GM12892 (cell line): ENCODE measurements around the gene GP9.

ENCODE experiments used
- POLR2A ChIP-seq: IDR thresholded peaks from 2 replicates; pipeline ENCODE4 v1.6.1; 2011; ENCODE audit warnings: low read depth, low read length, control low read depth
- TAF1 ChIP-seq: IDR thresholded peaks from 2 replicates; pipeline ENCODE4 v1.6.1; 2011; ENCODE audit warnings: low read depth, mild to moderate bottlenecking, control low read depth, low read length, borderline replicate concordance

DNA sequence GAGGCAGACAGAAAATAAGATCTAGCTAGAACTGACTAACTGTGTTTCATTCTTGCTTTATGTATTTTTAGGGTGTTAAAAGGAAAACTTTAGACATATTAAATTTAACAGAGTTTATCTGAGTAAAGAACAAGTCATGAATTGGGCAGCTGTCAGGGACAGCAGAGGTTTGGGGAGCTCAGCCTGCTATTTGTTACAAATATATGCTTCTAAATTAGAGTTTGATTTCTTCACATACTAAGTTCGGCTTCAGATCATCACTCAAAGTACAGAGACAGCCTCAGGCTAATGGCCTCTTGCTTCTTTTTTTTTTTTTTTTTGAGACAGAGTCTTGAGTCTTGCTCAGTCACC lies 37.6 kb upstream of the GP9 start:
- TF ChIP-seq POLR2A (no peak), TAF1 (no peak)
